ENCODE results near the gene FAHD2A.

- TF ChIP-seq CTCF (IDR thresholded peaks at IDR 0.05; ENCODE audit: poor library complexity, severe bottlenecking) (no peak), POLR2AphosphoS5 (IDR thresholded peaks at IDR 0.05) (no peak), REST (IDR thresholded peaks at IDR 0.05; ENCODE audit: borderline replicate concordance) (no peak), TAF1 (IDR thresholded peaks at IDR 0.05; ENCODE audit: low read depth) (no peak), EP300 (conservative IDR thresholded peaks at IDR 0.05; ENCODE audit: poor library complexity, severe bottlenecking) (no peak), MXI1 (conservative IDR thresholded peaks at IDR 0.05; ENCODE audit: poor library complexity, severe bottlenecking) (no peak)
Observed at GRCh38 chr2:95381212-95382191, 21.0 kb upstream of the FAHD2A start.

All from neural cell (in vitro differentiated cells).